ENCODE data around the gene CACTIN. TPM values are rescaled to one million over a fixed set of nuclear protein-coding genes. Genes with fewer than 3 reads are reported as not detected.

Gene CACTIN
- total RNA-seq, 1 donor from 2014 or later: 43.9 TPM

DNA sequence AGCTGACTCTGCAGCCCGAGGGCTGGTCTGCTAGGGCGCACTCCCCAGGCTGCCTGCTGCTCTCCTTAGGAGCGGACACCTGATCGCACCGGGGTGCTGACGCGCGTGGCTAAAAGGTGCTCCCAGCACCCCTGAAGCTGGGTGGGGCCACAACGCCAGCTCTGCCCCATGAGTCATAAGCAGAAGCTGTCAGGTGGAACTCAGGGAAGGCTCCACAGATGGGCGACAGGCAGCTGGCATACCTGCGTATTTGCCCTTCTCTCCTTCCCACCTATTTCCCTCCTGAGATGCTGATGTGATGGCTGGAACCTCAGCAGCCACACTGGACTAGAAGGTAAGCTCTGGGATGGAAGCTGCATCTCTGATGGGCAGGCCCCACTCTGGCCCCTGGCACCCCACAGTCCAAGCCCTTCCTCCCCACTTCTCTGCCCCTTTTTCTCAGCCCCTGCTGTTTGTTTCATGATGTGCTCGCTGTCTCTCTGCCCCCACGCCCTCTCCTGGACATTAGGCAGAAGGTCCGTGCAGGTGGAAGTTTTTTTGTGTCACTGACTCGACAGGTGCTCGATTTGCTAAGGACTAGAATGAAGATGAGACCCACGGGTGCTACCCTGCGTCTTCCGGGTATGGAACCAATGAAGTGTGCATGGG, 30.3 kb upstream of the CACTIN start:
- H3K27me3 Mint-ChIP-seq: no peaks in the 10 kb centered on the region
- no peak for DNase-seq (ENCODE audit: low spot score, unreplicated experiment)
- H3K36me3 Mint-ChIP-seq (ENCODE audit: insufficient read depth): peaks cover 13% of the 10 kb centered on the region
- no peak overlapping the region for H3K4me3 Mint-ChIP-seq (ENCODE audit: low read depth)
- no peaks in the 10 kb centered on the region for H3K9me3 Mint-ChIP-seq (ENCODE audit: low read depth)
- H3K4me1 Mint-ChIP-seq (ENCODE audit: low read depth): no peaks in the 10 kb centered on the region
- no peak overlapping the region for H3K27ac Mint-ChIP-seq
- no peak for TF ChIP-seq CTCF (IDR thresholded peaks at IDR 0.05; ENCODE audit: unreplicated experiment)

DNA sequence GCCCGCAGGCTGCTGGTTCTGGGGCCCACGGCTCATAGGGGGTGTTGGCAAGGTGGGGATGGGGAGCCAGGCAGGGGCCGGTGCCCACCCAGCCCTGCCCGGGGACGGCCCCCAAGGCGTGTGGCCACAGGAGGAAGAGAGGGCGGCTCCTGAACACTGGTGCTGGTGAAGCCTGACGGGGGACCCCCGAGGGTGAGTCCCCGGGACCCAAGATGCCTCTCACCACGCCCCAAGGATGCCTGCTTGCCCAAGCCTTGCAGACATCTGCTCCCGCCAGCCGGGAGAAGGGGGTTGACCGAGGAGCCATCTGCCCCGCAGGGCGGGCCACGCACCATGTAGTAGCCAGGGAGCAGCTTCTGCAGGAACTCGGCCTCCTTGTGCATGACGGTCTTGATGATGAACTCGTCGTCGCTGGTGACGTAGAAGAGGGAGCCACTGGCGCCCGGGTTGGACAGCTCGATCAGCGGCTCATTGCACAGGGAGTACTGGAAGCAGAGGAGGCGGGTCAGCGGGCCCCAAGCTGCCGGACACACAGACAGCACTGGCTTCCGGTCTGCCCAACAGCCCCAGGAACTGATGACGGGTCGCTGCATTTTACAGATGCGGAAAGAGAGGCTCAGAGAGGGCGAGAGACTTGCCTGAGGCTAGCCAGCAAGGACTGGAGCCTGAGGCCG, 29.6 kb upstream of the CACTIN start:
- Mint-ChIP-seq H3K9me3 (ENCODE audit: low read depth) (no peaks in the 10 kb centered on the region), H3K36me3 (ENCODE audit: insufficient read depth) (peaks cover 10% of the 10 kb centered on the region), H3K27ac (no peak overlapping the region), H3K4me1 (ENCODE audit: low read depth) (no peaks in the 10 kb centered on the region), H3K27me3 (no peaks in the 10 kb centered on the region), H3K4me3 (ENCODE audit: low read depth) (no peak overlapping the region)
- TF ChIP-seq CTCF (IDR thresholded peaks at IDR 0.05; ENCODE audit: unreplicated experiment): no peak
- DNase-seq (ENCODE audit: low spot score, unreplicated experiment): no peak

DNA sequence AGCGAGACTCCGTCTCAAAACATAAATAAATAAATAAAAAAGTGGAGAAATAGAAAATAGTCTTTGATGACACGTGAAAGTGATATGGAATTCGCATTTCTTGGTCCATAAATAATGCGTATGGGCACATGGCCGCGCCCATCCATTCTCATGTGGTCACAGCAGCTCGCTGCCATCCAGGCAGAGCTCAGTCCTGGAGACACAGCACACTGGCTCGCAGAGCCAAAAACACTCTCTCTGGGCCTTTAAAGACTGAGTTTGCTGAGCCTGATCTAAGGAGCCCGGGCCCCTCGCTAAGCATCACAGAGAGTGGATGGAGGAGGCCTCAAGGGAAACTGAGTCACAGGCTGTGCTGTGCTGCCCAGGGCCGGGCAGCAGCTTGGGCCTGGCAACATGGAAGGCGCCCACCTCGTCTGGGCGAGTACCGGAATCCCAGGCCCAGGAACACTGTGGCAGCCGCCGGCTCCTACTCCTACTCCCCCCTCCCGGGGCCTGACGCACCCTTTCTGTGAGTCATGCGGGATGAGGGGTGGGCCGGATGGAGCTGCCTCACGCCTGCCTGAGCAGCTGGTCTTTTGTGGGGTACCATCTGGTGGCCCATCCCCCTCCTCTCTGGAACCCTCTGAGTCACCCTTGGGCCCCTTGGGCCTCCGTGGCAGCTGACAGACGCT, 28.9 kb upstream of the CACTIN start:
- Mint-ChIP-seq H3K4me1 (ENCODE audit: low read depth) (no peaks in the 10 kb centered on the region), H3K36me3 (ENCODE audit: insufficient read depth) (peaks cover 7% of the 10 kb centered on the region), H3K9me3 (ENCODE audit: low read depth) (no peaks in the 10 kb centered on the region), H3K27ac (no peak overlapping the region), H3K4me3 (ENCODE audit: low read depth) (no peak overlapping the region), H3K27me3 (no peaks in the 10 kb centered on the region)
- no peak for DNase-seq (ENCODE audit: low spot score, unreplicated experiment)
- TF ChIP-seq CTCF (IDR thresholded peaks at IDR 0.05; ENCODE audit: unreplicated experiment): no peak

GRCh38 chr19:3653865-3654513, 27.4 kb upstream of the CACTIN start:
- H3K27ac Mint-ChIP-seq: no peak overlapping the region
- DNase-seq (ENCODE audit: low spot score, unreplicated experiment): no peak
- H3K9me3 Mint-ChIP-seq (ENCODE audit: low read depth): no peaks in the 10 kb centered on the region
- no peaks in the 10 kb centered on the region for H3K4me1 Mint-ChIP-seq (ENCODE audit: low read depth)
- H3K4me3 Mint-ChIP-seq (ENCODE audit: low read depth): no peak overlapping the region
- no peaks in the 10 kb centered on the region for H3K27me3 Mint-ChIP-seq
- H3K36me3 Mint-ChIP-seq (ENCODE audit: insufficient read depth): peaks cover 7% of the 10 kb centered on the region
- no peak for TF ChIP-seq CTCF (IDR thresholded peaks at IDR 0.05; ENCODE audit: unreplicated experiment)

DNA sequence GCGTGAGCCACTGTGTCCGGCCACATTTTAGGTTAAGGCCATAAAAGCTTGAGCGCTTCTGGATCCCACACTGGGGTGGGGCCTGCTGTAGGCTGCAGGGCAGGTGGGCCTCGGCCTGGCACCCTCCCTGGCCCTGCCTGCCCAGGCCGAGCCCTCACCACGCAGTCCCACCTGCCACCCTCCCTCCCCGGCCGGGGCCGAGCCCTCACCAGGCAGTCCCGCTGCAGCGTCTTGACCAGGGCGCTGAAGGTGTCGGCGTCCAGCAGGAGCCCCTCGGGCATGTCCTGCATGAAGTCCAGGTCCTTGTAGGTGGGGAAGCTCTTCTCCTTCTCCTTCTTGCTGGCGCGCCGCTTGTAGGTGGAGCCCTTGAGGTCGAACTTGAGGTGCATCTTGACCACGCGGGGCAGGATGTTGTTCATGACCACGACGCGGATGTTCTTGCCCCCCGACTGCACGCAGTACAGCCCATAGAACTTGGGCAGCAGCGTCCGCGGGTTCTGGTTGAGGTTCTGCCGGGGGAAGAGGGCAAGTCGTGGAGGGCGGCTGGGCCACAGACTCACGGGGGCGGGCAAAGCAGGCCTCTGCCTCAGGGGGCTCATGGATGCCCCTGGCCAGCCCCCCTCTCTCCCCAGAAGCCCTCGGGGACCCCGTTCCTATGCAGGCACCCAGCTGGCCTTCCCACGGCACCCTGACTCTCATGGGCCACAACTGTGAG, 26.6 kb upstream of the CACTIN start:
- H3K4me1 Mint-ChIP-seq (ENCODE audit: low read depth): no peaks in the 10 kb centered on the region
- H3K36me3 Mint-ChIP-seq (ENCODE audit: insufficient read depth): peaks cover 7% of the 10 kb centered on the region
- TF ChIP-seq CTCF (IDR thresholded peaks at IDR 0.05; ENCODE audit: unreplicated experiment): no peak
- H3K27ac Mint-ChIP-seq: no peak overlapping the region
- H3K9me3 Mint-ChIP-seq (ENCODE audit: low read depth): no peaks in the 10 kb centered on the region
- H3K4me3 Mint-ChIP-seq (ENCODE audit: low read depth): no peak overlapping the region
- no peak for DNase-seq (ENCODE audit: low spot score, unreplicated experiment)
- no peaks in the 10 kb centered on the region for H3K27me3 Mint-ChIP-seq

Measured in progenitor cell of endocrine pancreas (in vitro differentiated cells).